NCI-H2029 (cell line): Measurements from ENCODE around the gene ZBTB24.

Experiments
- DNase-seq: peaks from one replicate; lab custom pipeline; 2025; lab: John Stamatoyannopoulos, UW

ZBTB24 gene

GRCh38 chr6:109449795-109450673 lies 33.0 kb downstream of the ZBTB24 start:
- no peak for DNase-seq

GRCh38 chr6:109449064-109449794 lies 33.8 kb downstream of the ZBTB24 start:
- DNase-seq = no peak

GRCh38 chr6:109448615-109449014 lies 34.4 kb downstream of the ZBTB24 start:
- no peak for DNase-seq

- no peak for DNase-seq
Observed at GRCh38 chr6:109447878-109448555, 35.0 kb downstream of the ZBTB24 start.

- DNase-seq = no peak
Observed at GRCh38 chr6:109447087-109447486, 35.9 kb downstream of the ZBTB24 start.

GRCh38 chr6:109446541-109446940 lies 36.5 kb downstream of the ZBTB24 start:
- no peak for DNase-seq

GRCh38 chr6:109446072-109446471 lies 36.9 kb downstream of the ZBTB24 start:
- DNase-seq = no peak

GRCh38 chr6:109445382-109445781 lies 37.6 kb downstream of the ZBTB24 start:
- DNase-seq = no peak

- DNase-seq = no peak
Observed at GRCh38 chr6:109443425-109443950, 39.5 kb downstream of the ZBTB24 start.

- no peak for DNase-seq
Observed at GRCh38 chr6:109442393-109442924, 40.6 kb downstream of the ZBTB24 start.

GRCh38 chr6:109441069-109441816 lies 41.8 kb downstream of the ZBTB24 start:
- DNase-seq = peak; percentile 45

- peak; percentile 72 for DNase-seq
Observed at GRCh38 chr6:109440331-109441068, 42.5 kb downstream of the ZBTB24 start, which contains the start of the genes PPIL6 and SMPD2. PPIL6 (minus strand) TSS chr6:109440628; CDS start chr6:109440590, 38 bp downstream. SMPD2 (plus strand) TSS chr6:109440724; CDS start chr6:109441122, 398 bp downstream.

GRCh38 chr6:109436041-109436440 lies 47.0 kb downstream of the ZBTB24 start:
- no peak for DNase-seq

GRCh38 chr6:109434456-109434855 lies 48.6 kb downstream of the ZBTB24 start:
- DNase-seq = no peak

- no peak for DNase-seq
Observed at GRCh38 chr6:109429496-109429895, 53.5 kb downstream of the ZBTB24 start.

- peak; percentile 25 for DNase-seq
Observed at GRCh38 chr6:109428889-109429477, 54.0 kb downstream of the ZBTB24 start.

- no peak for DNase-seq
Observed at GRCh38 chr6:109424946-109425345, 58.1 kb downstream of the ZBTB24 start.

- DNase-seq = no peak
Observed at GRCh38 chr6:109421184-109421583, 61.8 kb downstream of the ZBTB24 start.

- DNase-seq = no peak
Observed at GRCh38 chr6:109420751-109421150, 62.3 kb downstream of the ZBTB24 start.

- no peak for DNase-seq
Observed at GRCh38 chr6:109417646-109418045, 65.4 kb downstream of the ZBTB24 start.
